Renal pelvis (tissue), 4 donors: ENCODE results near the gene THAP11. TPM values are rescaled to one million over a fixed set of nuclear protein-coding genes. Genes with fewer than 3 reads are reported as not detected.
"Not testable (repeated sequence)": the region's sequence is repeated elsewhere in the genome, so short reads cannot be mapped to it uniquely, and the experiment has no call there.

Experiments
- DNase-seq: peaks from one replicate; pipeline ENCODE4 v3.0.0-alpha.2; 2013
- polyA plus RNA-seq, 3 donors: library from polyadenylated mRNA; unstranded; fragments of 120-200 nt; gene quantifications; one replicate each; pipeline ENCODE4 v1.2.1, GENCODE V29; 2013; ENCODE audit not compliant: insufficient read length in 3 of 3

Gene THAP11
- polyA plus RNA-seq, 3 donors: 30.9 to 39.5 (median 33.4) TPM

DNA sequence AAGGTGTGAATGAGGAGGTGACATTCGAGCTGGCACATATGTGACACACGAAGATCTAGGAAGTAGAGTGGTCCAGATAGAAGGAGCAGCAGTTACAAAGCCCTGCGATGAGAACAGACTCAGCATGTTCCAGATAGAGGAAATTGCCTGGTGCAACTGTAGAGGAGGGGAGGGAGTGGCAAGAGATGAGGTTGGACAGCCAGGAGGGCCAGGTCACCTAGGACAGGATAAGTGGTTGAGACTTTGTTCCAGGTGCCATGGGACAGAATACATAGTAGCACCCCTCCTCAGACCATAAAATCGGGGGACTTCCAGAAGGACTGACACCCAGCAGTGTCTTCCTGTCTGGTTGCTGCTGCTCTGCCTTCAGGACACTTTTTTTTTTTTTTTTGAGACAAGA is 16.4 kb downstream of the THAP11 start:
- no peak for DNase-seq

DNA sequence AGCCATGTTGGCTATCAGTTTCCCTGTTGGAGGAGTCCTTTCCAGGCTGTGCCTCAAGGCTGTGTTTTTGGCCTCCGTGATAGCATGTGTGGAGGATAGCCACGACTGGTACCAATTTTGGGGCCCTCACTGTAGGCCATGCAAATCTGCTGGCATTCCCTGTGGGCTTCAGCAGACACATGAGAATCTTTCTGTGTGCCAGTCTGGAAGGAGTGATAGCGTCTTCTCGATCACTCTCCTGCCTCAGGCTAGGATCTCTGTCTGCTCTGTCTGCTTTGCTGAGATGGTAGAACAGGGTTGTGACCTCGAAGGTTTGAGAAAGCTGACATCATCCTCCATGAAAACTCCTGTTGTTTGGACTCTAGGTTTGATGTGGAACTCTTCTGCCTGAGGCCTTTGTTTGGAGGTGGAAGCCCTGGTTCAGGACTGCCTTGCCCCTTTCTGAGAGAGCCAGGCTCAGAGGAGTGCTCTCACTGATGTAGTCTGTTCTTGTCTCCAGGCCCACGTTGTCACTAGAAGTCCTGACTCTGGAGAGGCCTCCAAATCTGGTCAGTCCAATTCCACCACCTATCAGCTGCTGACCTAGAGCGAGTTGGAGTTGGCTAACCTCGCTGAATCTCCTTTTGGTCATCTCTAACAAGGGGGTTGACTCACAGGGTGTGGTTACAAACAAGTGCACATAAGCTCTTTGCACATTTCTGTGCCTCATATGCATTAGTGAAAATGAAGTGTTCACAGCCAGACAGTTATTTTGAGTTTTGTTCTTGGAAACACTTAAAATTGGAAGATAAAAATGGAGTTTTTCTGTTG is 18.7 kb downstream of the THAP11 start:
- no peak for DNase-seq

DNA sequence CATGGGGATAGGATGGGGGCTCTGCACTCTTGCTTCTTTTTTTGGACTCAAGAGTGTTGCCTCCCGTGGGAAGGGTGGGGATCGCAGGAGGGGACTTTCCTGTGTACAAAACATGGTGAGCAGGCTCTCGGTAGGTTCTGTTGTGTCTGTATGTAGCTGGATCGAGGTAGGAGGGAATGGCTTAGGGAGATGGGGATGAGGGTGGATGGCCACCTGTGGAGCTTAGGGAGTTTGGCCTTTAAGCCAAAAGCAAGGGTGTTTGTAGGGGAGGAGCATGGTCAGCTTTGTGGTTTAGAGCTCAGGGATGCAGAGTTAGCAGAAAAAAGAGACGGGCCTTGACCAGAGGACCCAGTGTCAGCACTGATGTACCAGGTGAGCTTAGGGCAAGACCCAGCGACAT is 19.8 kb downstream of the THAP11 start:
- DNase-seq: no peak

DNA sequence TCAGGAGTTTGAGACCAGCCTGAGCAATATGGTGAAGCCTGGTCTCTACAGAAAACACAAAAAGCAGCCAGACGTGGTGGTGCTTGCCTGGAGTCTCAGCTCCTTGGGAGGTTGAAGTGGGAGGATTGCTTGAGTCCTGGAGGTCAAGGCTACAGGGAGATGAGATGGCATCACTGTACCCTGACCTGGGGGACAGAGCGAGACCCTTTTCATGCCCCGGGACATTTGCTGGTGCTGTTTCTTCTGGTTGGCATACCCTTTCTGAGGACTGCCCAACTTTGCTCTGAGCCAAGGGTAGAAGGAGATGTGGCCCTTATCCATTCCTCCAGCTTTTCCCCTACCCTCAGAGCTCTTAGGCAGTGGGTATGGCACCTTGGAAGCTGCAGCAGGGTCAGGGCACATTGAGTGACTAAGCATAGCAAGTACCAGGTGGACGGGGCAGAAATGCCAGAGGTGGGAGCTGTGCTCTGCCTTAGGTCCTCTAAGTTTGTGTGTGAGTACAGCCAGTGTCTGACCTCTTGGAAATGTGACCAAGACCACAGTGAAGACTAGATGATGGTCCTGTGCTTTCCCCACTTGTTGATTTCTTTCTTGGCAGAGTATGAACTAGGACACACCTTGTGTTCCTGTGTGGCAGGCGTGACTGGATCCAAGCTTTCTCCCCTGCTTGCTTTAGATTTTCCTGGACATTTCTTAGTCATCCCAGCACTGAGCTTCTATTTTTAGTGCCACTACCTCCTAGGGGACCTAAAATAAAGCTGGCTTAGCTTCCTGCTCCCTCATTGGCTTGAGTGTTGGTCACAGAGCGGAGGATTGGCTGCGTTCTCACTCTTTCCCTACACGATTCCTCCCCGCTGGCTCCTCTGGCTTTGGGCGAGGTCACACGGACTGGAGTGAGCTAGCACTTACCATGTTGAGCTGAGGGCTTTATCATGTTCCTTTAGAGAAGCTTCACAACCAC is 20.8 kb downstream of the THAP11 start:
- DNase-seq: no peak

DNA sequence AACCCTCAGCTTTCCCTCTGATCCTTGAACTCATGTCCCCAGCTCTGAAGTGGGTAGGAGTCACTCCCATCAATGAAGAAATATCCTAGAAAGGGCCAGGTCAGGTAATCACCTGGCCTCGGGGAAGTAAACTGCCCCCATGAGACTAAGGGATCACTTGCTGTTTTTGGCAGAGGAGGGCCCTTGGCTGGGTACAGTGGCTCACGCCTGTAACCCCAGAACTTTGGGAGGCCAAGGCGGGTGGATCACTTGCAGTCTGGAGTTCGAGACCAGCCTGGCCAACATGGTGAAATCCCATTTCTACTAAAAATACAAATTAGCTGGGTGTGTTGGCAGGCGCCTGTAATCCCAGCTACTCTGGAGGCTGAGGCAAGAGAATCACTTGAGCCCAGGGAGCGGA is 21.9 kb downstream of the THAP11 start:
- DNase-seq: not testable (repeated sequence)

DNA sequence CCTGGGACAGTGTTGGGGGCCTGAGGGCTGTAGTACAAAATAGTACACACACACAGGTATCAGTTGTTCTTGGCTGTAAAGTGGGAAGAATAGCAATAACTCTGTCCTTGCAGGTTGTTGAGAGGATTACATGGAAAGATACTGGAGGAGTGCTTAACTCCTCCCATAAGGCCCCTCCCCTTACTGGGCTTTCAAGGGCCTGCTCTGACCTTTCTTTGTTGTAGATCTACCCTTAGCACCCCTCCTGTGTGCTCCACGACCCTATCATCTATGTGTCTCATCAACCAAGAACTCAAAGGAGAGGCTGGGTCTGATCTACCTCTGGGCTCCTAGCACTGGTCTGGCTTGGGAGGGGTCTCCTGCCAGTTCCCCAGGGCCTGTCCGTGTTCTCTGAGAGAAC is 22.5 kb downstream of the THAP11 start:
- DNase-seq: no peak

DNA sequence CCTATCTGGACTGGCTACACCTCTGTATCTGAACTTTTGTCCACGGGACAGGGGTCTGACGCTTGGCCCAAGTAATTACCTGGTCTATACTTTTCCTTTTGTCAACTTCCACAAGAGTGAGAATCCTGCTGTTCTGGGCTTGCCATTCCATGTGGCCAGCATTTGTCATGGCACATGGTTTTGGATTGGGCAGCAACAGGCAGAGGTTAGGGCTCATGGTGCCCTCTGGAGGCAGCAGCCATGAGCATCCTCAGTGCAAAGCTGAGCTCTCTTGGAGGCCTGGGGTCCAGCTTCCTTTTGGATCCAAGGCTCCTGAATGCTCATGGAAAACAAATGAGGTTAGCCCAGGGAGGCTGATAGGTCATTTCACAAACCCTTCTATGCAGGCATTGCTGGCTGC is 23.2 kb downstream of the THAP11 start:
- no peak for DNase-seq

DNA sequence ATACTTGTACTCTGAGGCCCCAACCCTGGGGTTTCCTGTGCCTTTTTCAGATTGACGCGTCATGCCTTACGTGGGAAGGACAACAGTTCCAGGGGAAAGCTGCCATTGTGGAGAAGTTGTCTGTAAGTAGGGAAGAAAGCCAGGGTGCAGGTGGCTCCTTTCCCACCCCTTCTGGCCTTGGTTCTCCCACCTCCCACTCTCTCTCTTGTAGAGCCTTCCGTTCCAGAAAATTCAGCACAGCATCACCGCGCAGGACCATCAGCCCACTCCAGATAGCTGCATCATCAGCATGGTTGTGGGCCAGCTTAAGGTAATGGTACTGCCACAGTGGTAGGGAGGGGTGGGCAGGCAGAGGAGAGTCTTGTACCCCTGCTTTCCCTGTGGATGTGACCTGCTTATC is 26.2 kb downstream of the THAP11 start:
- DNase-seq: no peak

DNA sequence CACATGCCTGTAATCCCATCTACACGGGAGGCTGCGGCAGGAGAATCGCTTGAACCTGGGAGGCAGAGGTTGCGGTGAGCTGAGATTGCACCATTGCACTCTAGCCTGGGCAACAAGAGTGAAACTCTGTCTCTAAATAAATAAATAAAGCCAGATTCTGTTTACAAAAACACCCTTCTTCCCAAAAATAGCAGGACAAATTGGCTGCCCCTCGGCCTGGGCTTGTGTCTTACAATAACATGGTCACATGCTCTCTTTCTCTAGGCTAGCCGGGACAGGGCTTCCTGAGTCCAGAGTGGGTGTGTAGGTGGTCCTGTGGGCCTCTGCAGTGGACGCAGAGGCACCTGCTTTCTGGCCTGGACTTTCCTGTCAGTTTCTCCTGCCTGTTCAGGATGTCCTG is 27.5 kb downstream of the THAP11 start:
- no peak for DNase-seq

DNA sequence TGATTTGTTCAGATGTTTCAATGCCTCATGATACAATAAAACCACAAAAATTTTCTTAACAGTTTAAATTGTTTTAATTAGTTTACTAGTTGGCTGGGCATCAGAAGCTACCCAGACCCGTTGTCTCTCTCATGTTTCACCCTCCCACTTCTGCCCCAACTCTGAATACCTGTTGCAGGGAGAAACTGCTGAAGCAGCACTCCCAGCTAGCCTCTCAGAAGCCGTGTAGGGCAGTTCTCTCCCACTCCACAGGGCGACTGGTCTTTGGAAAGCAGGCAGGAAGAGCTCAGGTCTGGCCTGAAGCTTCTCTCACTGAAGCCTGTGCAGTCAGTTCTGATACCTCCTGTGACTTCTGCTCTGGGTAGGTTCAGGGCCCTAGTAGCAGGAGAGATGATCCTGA is 29.1 kb downstream of the THAP11 start:
- no peak for DNase-seq

DNA sequence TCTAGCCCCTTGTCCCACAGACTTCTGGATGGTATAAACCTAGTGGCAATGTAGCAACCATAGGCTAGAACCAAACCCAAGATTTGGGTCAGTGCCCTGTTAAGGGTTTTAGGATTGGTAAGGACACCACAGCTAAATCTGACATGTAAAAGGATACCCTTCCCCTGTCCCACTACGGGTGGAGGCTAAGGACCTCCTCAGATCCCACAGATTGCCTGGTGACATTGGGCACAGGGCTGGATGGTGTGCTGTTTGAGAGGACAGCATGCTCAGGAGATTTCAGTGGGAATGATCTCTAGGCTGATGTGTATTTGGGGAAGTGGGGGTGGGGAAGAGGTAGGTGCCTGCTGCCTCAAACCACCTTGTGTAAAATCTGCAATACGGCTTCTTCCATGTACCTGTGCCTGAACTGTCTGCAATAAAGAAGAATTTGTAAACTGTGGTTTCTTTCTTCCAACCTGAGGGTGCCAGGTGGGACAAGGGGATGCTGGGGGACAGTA is 30.1 kb downstream of the THAP11 start:
- no peak for DNase-seq

DNA sequence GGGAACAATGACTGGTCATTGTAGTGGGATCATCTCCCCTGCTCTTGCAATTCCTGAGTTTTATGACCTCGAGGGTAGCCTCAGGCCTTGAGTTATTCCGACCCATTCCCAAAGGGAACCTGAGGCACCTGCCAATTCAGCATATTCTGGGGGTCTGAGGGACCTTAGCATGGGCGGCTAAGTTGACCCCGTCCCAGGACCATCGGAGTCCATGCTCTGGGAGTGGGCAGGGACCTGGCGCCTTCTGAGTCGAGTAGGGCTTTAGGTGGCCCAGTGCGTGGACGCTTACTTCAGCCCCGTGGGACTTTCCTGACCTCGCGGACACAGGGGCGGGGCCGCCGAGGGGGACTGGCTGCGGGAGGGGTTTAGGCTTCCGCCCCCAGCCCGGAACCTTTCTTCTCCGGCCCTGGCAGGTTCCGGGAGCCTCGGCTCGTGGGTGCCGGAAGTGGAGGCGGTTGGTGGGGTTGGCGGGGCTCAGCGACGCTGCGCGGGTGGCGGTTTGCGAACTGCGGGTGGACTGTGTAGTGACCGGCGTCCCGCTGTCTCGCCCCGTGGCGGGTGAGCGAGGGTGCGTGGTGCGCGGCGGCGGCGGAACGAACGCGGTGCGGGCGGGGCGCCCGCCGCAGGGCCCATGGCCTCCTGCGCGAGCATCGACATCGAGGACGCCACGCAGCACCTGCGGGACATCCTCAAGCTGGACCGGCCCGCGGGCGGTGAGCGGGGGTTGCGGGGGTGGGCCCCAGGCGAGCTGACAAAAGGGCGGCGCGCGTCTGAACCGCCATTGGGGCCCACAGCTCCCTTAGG is 30.7 kb downstream of the THAP11 start, which contains the start of gene EDC4:
TSS of gene EDC4 (plus strand) at position 422 of the 804 bp plus-strand sequence. CDS start at position 632, 210 bp downstream.
- peak; percentile 68 for DNase-seq

DNA sequence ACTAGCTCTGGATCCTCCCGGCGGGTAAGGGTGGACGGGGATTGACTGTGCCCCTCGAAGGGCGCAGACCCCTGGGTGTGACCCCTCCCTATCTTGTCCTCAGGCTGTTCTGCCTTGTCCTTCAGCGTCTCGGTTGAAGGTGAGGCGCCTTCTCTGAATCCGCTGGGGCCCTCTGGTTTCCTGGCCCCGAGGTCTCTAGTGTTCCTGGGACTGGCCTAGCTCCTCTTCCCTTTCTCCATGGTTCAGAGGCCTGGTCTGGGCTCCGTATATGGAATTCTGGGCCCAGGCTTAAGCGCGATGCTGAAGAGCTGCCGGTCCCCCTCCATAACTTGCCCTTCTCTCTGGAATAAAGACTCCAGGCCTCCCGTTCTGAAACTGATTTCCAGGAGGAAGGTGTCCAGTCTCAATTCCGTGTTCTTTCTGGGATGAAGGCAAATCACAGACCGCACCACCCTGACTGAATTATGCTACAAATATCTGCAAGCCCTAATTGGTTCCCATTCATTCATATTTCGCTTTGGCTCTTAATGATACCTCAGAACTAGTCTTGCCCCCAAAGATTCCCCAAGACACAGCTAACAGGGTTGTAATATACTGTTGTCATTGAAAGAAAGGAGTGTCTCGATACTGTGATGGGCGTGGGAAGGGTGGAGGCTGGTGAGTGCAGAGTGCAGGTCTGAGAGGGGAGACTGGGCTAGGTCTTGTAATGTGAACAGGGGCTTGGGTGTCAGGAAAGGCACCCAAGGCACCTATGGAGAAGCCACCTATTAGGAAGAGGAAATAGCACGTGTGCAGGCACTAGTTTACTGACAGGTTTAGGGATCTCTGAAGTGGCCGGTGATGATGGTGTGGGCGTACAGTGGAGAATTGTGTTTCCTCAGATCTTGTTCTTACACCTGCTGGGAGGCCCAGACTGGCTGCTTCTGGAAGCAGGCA is 31.6 kb downstream of the THAP11 start:
- DNase-seq: no peak

DNA sequence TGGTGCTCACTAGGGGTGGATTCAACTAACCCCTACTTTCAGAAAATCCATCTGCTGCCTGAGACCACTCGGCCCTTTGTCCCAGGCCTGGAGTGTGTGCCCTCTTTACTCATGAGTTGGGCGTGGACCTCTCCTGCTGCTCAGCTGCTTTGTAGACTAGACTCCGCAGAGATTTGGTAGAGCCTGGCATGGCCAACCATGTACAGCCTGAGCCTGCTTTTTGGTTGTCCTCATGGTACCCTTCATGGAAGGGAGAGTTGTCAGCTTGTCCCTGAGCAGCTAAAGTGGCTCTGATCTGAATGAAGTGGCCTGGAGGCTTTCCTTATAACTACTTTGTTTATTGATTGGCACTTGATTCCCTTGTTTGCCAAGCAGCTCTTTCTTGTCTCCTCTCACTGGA is 32.3 kb downstream of the THAP11 start:
- DNase-seq: no peak

DNA sequence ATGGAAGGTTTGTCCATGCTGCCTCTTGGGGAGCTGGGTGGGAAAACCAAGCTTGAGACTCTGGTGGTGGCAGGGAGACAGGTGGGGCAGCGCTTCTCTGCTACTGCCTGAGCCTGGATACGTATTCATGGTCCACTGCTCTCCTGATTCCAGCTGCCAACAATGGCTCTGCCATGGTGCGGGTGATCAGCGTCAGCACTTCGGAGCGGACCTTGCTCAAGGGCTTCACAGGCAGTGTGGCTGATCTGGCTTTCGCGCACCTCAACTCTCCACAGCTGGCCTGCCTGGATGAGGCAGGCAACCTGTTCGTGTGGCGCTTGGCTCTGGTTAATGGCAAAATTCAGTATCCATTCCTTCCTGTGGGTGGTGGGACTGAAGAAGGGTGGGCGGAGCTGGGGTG is 34.9 kb downstream of the THAP11 start:
- no peak for DNase-seq

DNA sequence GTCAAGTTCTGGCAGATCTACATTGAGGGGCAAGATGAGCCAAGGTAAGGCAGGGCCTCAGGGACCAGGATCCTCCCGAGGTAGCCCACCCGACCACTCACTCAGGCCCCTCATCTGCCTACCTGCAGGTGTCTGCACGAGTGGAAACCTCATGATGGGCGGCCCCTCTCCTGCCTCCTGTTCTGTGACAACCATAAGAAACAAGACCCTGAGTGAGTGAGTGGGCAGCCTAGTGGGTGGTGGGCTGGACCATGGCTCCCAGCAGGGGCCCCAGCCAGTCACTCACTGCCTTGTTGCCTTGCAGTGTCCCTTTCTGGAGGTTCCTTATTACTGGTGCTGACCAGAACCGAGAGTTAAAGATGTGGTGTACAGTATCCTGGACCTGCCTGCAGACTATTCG is 36.1 kb downstream of the THAP11 start:
- no peak for DNase-seq

DNA sequence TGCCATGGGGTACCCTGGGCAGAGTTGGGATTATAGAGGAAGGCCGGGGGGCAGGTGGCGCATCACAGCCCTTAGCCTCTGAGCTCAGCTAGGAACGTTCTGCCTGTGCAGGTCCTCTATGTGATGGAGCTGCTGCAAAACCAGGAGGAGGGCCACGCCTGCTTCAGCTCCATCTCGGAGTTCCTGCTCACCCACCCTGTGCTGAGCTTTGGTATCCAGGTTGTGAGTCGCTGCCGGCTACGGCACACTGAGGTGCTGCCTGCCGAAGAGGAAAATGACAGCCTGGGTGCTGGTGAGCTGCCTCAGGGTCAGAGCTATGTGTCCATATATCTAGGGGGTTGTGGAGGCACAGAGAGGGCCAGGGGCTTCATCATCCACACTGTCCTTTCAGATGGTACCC is 36.7 kb downstream of the THAP11 start:
- no peak for DNase-seq

DNA sequence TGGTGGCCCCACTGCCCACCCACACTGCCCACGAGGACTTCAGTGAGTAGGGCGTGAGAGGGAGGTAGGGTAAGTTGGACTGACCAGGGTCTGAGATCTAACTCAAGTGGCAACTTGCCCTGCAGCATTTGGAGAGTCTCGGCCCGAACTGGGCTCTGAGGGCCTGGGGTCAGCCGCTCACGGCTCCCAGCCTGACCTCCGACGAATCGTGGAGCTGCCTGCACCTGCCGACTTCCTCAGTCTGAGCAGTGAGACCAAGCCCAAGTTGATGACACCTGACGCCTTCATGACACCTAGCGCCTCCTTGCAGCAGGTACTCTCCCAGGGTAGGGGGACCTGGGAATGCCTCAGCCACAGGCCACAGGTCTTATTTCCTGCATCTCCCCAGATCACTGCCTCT is 37.3 kb downstream of the THAP11 start:
- DNase-seq: no peak

DNA sequence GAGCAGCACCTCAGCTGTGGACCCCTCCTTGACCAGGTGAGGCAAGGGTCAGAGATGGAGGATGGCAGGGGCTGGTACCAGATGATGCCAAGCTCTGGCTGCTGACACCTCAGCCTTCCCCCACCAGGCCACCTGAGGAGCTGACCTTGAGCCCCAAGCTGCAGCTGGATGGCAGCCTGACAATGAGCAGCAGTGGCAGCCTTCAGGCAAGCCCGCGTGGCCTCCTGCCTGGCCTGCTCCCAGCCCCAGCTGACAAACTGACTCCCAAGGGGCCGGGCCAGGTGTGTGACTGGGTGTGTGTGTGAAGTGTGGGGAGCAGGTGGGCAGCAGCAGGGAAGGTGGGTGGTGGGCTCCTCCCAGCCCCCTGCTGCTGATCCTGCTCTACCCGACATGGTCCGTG is 37.8 kb downstream of the THAP11 start:
- DNase-seq: no peak

DNA sequence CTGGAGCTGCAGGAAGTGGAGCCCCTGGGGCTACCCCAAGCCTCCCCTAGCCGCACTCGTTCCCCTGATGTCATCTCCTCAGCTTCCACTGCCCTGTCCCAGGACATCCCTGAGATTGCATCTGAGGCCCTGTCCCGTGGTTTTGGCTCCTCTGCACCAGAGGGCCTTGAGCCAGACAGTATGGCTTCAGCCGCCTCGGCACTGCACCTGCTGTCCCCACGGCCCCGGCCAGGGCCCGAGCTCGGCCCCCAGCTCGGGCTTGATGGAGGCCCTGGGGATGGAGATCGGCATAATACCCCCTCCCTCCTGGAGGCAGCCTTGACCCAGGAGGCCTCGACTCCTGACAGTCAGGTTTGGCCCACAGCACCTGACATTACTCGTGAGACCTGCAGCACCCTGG is 38.5 kb downstream of the THAP11 start:
- DNase-seq: no peak
